Ramos (cell line): Measurements from ENCODE around the gene NDUFA8.

Source experiments
- in situ Hi-C: fragments of 300-500 bp; cut with MboI; formaldehyde crosslinking; loops from one replicate; pipeline ENCODE4 v1.14.3; 2022; ENCODE audit warnings: low sequenced_read_pairs; ENCODE audit not compliant: unreplicated experiment

The NDUFA8 gene

DNA sequence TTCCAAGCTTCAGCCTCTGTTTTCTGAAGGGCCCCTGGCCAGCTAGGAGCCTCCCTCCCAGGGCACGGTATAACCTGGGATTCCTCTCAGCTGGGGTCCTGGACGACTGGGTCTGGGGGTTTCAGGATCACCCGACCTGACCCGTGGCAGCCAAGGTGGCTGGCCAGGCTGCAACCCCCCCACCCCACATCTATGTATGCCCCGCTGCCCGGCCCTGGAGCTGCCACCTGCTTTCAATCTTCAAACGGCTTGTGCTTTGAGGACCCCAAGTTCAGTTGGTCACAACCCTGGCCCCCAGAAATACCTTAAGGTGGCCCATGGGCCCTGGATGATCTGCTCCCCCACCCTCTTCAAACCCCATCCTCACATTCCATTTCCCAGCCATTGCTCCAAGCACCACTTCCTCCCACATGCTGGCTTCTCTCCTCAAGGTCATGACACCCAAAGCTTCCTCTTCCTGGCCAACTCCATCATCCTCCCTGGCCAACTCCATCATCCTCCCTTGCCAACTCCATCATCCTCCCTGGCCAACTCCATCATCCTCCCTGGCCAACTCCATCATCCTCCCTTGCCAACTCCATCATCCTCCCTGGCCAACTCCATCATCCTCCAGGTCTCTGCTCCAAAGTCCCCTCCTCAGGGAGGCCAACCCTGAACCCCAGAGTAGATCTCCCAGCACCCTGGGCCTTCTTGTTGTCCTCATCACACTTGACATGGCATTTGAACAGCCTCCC lies 49.3 kb downstream of the NDUFA8 start:
- in situ Hi-C loops = loop anchor here (25.0 kb wide), 1 partner anchor 702 kb away; the partner anchor contains the start of gene OR1K1

DNA sequence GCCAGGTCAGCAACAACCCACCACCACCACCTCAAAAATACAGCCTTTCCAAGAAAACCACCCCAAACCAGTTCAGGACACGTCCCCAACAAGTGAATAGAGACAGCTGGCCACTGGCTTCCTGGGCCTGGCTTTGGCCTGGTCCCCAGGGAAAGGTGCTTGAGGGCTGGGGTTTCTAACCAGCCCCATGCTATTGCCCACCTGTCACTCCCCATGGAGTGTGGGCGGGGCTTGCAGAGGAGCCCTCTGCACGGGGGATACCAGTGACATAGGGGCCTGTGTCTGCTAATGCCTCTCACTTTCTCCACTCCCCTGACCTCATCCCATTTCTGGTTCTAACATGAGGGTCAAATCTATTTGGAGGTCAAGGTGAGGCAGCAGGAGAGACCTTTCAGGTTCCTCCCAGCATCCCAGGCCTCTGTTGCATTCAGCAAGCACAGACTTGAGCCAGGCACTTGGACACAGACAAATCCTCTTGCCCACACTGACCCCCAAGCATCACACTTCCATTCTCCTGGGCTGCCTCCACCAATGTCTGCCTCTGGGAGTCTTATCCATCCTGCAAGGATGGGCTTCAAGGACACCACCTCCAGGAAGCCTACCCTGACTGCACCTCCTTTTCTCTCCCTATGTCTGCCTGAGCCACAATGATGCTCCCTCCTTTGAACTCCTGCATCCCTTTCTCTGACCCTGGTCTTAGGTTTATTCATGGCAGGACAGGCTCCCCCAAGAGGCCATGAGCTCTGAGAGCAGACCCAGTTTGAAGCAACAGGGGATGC lies 50.4 kb downstream of the NDUFA8 start:
- in situ Hi-C loops = loop anchor here (25.0 kb wide), 1 partner anchor 703 kb away; the partner anchor contains the start of gene OR1K1

DNA sequence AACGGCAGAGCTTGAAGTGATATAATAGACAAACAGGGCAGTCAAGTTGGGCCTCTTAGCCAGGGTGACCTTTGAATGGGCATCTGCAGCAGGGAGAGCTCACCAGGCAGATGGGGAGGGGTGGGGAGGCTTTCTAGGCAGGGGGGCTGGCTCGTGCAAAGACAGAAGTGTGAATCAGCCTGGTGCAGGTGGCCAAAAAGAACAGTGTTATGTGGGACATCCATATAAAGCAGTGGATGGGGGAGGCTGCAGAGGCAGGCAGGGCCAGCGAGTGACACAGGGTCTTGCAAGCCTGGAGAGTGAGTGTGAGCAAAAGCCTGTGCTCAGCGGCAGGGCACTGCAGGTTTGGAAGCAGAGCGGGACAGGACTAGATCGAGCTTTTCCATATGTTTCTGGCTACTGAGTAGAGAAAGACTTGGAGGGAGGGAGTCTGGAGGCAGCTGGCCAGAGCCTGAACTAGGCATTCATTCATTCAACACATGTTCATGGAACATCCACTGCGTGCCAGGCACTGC lies 52.2 kb downstream of the NDUFA8 start:
- in situ Hi-C loops = loop anchor here (25.0 kb wide), 1 partner anchor 705 kb away; the partner anchor contains the start of gene OR1K1

DNA sequence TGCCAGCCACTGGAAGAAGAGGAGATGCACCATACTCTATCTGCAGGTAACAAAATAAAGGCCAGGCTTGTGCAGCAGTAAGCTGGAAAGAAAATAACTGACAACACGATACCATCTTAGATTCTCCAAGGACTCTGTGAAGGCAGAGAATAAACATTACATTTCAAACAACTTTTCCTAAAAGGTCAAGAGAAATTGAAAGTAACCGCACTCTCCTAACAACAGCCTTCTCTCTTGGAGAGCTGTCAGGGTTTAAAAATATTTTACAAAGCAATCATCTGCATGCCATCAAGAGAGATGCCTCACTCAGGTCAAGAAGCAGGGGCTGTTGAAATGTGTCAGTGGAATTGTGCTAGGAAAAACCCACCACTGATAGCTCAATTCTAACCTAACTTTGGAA lies 53.0 kb downstream of the NDUFA8 start:
- in situ Hi-C loops = loop anchor here (25.0 kb wide), 1 partner anchor 706 kb away; the partner anchor contains the start of gene OR1K1

DNA sequence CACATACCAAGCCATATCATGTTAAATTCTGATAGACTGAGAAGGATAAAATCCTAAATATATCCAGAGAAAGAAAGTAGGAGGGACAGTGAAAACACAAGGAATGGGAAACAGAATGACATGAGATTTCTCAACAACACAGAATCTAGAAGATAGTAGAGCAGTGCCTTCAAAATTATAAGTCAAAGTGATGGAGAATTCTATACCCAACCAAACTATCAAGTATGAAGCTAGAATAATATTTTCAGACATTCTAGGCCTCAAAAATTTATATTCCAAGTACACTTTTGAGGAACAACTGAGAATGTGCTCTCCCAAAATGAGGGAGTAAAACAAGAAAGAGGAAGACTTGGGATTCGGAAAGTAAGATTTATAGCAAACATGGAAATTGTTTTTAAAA lies 55.6 kb downstream of the NDUFA8 start:
- in situ Hi-C loops = loop anchor here (25.0 kb wide), 1 partner anchor 708 kb away; the partner anchor contains the start of gene OR1K1

DNA sequence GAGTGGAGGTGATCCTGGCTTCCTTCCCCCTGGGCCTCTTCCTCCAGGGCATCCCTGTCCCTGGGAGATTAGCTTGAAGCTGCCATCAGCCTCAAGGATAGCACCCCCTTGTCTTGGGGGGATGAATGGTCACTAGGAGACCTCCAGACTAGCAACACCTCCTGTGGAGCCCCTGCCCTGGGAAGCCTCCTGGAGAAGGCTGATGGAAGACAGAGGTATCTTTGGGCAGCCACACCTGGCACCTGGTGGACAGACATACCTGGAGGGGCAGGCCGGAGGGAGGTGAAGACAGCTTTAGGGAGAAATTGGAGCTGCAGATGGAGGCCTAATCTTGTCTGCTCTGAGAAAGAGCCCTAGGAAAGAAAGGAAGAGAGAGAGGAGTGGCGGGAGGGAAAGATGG lies 57.4 kb downstream of the NDUFA8 start:
- in situ Hi-C loops = loop anchor here (25.0 kb wide), 1 partner anchor 710 kb away; the partner anchor contains the start of gene OR1K1

DNA sequence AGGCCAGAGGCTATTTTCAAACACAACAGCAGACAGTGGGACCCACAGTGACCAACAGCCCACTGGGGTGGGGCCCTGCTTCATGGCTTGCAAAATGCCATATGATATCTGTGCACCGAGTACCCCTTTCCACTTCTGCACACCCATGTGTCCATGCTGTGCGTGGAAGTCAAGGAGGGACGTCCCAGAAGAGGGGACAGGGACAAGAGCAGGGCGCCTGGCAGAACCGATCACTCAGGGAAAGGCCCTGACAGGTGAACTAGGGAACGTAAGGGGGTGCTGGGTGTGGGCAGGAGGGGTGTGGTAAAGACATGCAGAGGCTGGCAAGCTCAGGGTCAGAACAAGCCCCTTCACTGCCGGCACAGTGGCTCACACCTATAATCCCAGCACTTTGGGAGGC lies 58.8 kb downstream of the NDUFA8 start:
- in situ Hi-C loops = loop anchor here (25.0 kb wide), 1 partner anchor 712 kb away; the partner anchor contains the start of gene OR1K1

DNA sequence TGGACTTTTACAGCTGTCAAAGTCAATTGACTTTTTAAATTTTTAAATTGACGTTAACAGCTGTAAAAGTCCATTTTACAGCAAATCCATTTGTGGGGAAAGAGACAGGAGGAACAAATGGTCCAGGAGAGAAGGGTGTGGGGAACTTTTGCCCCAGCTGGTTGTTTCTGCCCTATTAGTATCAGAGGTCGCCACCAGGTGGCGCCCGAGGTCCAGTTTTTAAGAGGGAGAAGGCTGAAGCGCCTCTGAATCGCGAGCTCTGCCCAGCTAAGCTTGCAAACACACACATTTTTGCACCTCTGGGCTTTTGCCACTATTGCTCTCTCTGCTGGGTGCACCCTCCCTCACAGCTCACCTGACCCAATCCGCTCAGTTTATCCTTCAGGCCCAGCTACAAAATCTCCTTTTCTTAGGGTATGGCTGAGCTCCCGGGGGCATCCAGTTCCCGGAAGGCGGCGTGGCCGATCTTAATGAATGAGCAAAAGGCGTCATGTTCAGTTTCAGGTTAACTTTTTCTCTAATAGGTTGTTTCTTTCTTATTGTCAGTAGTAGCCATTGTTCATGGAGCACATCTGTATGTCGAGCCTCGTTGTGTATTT lies 60.2 kb downstream of the NDUFA8 start:
- in situ Hi-C loops = no loop called here

DNA sequence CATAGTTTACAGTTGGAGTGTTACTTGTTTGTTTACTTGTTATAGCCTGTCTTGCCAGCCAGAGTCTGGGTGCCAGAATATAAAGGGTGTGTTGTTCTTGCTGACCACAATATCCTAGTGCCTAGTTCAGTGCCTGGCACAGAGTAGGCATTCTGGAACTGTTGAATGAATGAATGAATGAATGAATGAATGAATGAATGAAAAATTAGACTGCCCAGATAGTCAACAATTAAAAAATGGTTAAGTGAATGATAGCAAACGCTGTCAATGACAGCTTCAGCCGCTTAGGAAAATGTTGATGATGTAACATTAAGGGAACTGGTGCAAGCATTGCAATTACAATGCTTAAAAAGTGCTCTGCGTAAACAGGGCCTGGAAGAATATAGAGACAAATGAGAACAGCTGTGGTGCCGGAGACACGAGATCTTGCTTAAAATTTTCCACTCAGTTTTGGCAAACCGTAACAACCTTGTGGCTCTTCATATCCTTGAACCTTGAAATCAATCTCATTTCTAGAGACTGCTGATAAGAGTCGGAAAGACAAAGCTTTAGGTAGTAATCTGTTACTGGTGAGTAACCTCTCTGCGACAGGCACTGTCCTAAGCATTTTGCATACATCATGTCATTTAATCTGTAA lies 61.8 kb downstream of the NDUFA8 start:
- in situ Hi-C loops = no loop called here

DNA sequence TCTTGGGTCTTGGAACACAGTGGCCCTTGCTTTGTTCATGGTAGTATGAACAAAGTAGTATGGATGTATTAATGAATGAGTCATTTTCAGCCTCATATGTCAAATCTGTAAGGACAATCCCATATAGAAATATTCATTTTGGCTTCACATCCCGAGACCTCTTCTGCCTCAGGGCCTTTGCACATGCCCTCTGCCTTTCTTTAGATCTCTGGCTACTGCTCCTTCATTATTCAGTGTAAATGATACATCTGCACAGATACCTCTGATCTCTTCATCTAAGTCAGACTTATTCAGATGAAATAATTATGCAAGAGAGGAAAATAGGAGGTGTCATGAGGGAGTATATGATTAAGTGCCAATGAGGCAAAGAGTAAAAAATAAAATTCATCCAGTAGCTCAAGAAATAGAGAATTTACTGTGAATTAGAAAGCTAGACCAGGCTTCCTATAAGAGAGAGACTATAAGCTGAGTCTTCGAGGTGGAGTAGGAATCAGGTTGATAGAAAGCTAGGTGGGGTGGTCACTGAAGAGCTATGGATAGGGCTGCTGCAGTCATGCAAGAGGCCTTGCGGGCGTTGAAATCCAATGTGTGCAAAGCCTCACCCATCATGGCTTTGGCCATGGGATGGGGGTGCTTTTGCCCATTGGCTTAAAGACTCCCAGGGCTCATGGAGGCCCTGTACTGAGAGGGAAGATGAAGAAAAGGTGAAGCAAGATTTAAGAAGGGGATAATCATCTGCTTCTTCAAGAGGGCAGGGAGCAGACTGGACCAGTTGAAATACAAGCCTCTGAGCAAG lies 62.8 kb downstream of the NDUFA8 start:
- in situ Hi-C loops = no loop called here

DNA sequence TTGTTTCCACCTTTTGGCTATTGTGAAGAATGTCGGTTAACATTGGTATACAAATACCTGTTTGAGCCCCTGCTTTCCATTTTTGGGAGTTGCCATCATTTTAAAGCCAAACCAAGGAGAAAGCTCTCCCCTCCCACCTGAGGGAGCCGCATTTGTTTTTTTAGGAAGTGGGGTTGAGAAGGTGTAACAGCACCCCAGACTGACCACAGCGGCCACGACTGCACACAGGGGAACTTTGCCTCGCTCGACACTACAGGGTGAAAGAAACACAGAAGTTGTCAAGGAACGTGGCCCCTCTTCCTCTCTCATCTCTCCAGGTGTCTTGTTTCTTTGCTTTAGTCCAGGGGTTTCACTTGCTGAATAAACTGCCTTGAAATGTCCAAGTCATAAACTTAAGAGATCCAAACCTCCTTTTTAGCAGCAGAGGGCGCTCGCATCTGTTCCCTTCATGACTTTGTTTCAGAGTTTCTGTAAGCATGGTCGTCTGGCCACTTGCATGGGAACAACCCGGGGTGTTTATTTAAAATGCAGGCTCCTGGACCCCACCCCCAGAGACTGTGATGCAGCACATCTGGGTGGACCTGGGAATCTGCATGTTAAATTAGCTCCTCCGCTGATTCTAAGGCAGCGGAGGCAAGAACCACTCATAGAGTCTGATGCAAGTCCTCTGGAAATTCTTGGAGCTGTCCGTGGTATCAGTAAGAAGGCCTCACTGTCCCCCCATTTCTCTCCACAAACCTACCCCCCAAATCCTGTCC lies 64.4 kb downstream of the NDUFA8 start:
- in situ Hi-C loops = no loop called here
